Dedifferentiated amniotic fluid mesenchymal stem cell (primary cell): ENCODE data around the gene KLHL18.
"Not testable (repeated sequence)": the region's sequence is repeated elsewhere in the genome, so short reads cannot be mapped to it uniquely, and the experiment has no call there.

Experiments used
- DNase-seq: peaks from one replicate; pipeline ENCODE4 v3.0.0-alpha.2; 2016; ENCODE audit errors: extremely low spot score

KLHL18 gene

DNA sequence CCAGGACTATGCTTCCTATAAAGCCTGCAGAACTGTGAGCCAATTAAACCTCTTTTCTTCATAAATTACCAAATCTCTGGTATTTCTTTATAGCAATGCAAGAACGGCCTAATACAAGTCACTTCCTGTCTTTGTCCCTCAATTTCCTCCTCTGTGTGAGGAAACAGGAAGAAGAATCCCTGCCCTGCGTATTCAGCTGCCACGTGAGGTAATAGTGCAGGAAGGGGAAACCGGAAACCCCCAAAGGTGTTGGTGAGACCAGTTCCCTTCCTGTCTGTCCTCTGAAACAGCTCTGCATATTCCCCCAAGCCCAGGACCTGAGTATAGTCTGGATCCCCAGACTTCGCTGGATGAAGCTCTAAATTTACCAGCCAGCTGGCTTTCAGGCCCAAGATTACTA, 80.0 kb downstream of the KLHL18 start:
- no peak for DNase-seq

- peak; percentile 56 for DNase-seq
These were observed 82.7 kb downstream of the KLHL18 start for GRCh38 chr3:47365213-47366153.

DNA sequence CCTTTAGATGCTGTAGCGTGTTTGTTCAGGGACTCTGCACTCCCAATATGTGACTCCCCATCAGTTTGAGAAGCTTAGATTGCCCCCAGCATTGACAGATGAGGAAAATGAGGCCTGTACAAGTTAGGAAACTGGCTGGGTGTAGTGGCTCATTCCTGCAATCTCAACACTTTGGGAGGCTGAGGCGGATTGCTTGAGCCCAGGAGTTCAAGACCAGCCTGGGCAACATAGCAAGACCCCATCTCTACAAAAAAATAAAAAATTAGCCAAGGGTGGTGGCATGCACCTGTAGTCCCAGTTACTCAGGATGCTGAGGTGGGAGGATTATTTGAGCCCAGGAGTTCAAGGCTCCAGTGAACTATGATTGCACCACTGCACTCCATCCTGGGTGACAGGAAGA, 84.1 kb downstream of the KLHL18 start:
- DNase-seq: no peak

- DNase-seq: no peak
These were observed 84.9 kb downstream of the KLHL18 start for GRCh38 chr3:47367631-47368030.

DNA sequence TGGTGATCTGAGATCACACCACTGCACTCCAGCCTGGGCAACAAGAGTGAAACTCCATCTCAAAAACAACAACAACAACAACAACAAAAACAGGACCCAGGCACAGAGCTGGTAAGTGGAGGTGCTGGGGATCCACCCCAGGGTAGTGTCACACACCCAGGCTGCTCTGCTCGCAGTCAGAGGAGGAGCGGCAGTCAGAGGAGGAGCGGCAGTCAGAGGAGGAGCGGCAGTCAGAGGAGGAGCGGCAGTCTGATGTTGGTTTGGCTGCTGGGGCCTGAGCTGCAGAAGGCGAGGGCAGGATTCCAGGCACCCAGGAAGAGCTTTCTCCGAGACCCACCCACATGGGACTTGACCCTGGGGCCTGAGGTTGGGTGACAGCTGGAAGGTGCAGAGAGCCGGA, 87.3 kb downstream of the KLHL18 start:
- DNase-seq: not testable (repeated sequence)

DNA sequence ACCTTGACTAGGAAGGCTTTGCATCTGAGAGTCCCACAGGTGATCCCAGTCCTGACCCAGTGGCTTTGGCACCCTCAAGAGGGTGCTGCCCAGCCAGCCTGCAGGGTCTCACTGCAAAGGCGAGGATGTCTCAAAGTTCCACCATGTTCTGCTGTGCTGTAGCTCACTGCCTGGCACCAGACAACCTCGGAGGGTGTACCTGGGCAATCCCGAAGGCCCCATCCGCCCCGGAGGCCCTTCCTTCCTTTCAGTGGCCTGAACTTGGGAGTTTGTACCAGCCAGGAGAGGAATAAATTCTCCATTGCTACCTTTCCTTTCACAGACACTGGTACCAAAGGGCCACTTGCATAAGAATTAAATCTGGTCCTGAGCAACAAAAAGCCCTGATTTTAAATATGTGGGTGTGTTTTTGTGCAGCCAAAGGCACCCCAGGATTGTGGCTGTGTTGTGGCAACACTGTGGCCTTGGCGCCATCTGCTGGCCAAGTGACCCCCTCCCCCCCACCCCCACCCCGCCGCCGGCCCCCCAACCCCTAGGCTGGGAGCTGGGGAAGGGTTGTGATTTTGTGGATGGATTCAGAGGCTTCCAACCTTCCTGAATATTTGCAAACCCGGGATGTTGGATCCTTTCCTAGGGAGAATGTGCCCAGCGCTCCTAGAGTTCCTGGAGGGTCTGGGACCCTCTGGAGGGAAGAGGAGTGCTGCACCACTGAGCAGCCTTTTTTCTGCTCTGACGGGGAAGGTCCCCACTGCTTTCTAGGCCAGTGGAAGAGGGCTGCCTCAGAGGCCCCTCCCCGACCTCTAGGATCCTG, 88.3 kb downstream of the KLHL18 start:
- DNase-seq: no peak

DNA sequence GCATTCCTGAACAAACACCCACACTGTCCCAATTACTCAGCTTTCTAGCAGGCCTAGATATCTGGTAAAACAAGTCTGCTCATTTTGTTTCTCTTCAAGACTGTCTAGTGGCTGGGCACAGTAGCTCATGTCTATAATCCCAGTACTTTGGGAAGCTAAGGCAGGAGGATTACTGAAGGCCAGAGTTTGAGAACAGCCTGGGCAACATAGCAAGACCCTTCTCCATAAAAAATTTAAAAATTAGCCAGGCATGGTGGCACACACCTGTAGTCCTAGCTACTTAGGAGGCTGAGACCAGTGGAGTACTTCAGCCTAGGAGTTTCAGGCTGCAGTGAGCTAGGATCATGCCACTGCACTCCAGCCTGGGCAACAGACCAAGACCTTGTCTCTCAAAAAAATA, 91.8 kb downstream of the KLHL18 start:
- DNase-seq: no peak

GRCh38 chr3:47376393-47376792, 93.6 kb downstream of the KLHL18 start:
- DNase-seq: no peak

DNA sequence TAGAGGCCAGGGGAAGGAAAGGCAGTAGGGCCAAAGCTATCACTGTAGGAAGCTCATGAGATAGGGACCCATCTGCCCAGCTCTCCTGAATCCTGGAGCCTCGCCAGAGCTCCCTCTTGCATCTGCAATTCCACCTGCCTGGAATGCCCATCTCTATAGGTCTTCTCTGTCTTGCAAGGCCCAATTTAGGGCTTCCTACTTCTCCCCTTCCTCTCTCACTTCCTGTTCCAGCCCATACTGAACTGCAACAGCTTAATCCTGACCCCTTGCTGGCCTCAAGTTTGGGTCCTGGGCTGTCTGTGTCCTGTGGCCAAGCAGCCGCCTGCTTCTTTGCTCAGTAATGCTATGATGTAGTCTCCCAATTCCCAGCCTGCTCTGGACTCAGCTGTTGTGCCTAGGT, 94.4 kb downstream of the KLHL18 start:
- DNase-seq: no peak

- no peak for DNase-seq
These were observed 96.1 kb downstream of the KLHL18 start for GRCh38 chr3:47378869-47379268.

- DNase-seq: no peak
These were observed 96.7 kb downstream of the KLHL18 start for GRCh38 chr3:47379411-47379899.

DNA sequence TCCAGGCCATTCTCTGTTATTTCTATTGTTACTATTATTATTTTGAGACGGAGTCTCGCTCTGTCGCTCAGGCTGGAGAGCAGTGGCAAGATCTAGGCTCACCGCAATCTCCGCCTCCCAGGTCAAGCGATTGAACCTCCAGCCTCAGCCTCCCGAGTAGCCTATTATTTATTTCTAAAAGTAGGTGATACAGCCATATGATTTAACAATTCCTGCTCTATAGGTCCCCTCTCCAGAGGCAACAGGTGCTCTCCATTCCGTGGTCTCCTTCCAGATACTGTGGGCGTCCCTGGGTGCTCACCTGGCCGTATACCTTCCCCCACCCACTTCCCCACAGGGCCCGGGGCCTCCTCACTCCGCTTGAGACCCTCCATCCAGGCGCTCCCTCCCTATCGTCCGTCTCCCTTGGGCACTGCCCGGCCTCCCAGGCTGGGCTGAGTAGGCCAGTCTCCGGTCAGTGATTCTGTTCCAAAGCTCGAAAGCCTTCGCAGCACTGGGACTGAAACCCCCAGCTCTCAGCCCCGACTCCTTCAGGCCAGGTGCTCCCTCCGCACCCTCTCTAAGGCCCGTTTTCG, 97.4 kb downstream of the KLHL18 start:
- DNase-seq: no peak

- DNase-seq: peak; percentile 99
These were observed 98.0 kb downstream of the KLHL18 start, which contains the start of gene PTPN23 for GRCh38 chr3:47380601-47381316. TSS of gene PTPN23 (plus strand) at chr3:47381021. CDS start at chr3:47381097, 76 bp downstream.

DNA sequence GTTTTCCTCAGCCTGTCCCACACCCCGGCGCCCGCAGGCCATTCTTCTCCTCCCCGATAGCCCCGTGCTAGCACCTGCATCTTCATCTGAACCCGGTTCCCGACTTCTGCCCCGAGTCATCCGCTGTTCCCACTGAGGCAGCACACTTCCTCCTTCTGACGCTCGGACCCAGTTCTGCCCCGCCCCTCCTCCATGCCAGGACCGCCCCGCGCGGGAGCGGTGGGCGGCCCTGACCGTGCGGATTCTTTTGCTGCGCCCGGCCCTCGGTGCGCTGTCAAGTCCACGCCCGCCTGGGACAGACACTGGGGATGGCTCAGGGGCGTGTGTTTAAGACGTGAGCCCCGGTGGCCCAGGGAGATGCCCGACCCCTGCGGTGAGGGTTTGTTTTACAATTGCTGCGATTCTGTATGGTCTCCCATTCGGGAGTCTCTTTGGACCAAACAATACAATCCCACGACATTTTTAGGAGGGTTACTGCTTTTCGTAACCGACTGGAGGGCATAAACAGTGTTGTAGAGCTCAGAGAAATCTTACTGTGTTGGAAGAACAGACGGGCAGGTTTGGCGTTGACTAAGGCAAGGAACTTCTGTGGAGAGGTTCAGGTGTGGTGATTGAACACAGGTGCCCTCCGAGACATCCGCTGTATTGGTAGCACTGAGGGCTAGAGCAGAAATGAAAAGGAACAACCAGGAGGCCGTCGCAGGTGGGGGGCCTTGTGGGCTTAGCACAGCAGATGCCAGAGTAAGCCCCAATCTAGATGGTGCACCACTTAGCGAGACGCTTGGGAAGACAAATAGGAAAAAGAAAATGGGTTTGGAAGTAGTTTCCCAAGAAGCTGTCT, 98.8 kb downstream of the KLHL18 start:
- DNase-seq: peak; percentile 80

- no peak for DNase-seq
These were observed 101.7 kb downstream of the KLHL18 start for GRCh38 chr3:47384425-47384824.

DNA sequence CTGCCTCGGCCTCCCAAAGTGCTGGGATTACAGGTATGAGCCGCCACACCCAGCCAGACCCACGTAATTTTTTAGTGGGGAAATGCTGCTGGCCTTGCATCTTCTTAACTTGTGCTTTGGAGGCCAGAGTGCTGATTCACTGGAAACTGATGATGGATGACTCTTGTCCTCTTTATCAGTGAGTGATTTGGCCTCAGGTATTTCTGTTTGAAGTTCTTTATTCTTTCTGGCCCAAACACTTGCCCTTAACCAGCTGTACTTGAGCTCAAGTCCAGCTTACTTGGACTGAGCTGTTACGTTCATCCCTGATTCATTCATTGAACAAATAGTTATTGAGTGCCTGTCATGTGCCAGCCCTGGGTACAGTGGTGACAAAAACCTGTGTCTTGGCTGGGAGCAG, 102.3 kb downstream of the KLHL18 start:
- no peak for DNase-seq

GRCh38 chr3:47385796-47386195, 103.1 kb downstream of the KLHL18 start:
- DNase-seq: no peak

DNA sequence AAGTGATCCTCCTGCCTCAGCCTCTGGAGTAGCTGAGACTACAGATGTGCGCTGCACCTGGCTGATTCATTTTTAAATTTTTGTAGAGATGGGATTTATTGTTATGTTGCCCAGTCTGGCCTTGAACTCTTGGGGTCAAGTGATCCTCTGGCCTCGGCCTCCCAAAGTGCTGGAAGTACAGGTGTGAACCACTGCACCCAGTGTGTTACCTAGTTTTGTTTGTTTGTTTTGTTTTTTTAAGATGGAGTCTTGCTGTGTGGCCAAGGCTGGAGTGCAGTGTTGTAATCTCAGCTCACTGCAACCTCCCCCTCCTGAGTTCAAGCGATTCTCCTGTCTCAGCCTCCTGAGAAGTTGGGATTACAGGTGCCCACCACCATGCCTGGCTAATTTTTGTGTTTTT, 110.2 kb downstream of the KLHL18 start:
- no peak for DNase-seq

DNA sequence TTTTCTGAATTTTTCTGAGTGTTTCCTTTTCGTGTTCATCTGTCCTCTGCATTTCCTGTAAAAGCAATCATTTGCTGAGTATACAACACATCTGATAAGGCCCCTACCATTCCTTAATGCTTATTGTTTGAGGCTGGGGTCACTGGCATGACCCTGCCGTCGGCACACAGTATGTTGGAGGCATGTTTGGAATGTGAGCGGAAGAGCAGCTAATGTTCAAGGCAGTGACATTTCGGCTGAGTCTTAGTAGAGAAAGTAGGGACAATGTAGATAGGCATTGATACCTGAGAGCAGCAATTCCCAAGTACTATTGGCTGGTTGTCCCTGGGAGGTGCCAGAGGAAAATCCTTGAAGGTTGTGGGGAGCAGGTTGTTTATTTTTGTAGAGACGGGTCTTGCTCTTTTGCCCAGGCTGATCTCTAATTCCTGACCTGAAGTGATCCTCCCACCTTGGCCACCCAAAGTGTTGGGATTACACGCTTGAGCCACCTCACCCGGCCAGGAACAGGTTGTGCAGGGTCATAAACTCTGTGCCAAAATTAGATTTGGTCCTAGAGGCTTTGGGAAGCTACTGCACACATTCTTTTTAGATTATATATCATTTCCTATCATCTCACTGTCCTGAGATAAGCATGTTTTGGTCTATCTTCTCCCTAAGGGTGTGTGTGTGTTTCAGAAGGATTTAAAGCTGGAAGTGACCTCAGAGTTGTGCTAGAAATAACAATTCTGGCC, 111.6 kb downstream of the KLHL18 start:
- DNase-seq: no peak

GRCh38 chr3:47394881-47395280, 112.1 kb downstream of the KLHL18 start:
- DNase-seq: no peak
